Measurements from ENCODE around the gene RAB11A. TPM values are rescaled to one million over a fixed set of nuclear protein-coding genes. Genes with fewer than 3 reads are reported as not detected.

Gene RAB11A
- polyA plus RNA-seq, 2 of the 4 experiments (the other 2 are of a cell fraction) = 316 to 551 TPM

GRCh38 chr15:65939901-65940617 is 70.8 kb downstream of the RAB11A start:
- peaks cover 30% of the 10 kb centered on the region for H3K4me1 ChIP-seq
- FAIRE-seq (no peak), ATAC-seq (peak; percentile 80 to 86), DNase-seq (ENCODE audit: low read depth in 1 of 2, low spot score in 1 of 2) (peak; percentile 80 to 87)
- peak overlapping the region; percentile 70 for H3K4me2 ChIP-seq
- 0 out of 2 replicates have a peak, but pooled peaks have one; percentile 8 for TF ChIP-seq HES2 (IDR thresholded peaks at IDR 0.05)
- 0 out of 2 replicates have a peak, but pooled peaks have one; percentile 30 for TF ChIP-seq GATA3 (IDR thresholded peaks at IDR 0.05; ENCODE audit: borderline replicate concordance)
- TF ChIP-seq RNF2 (IDR thresholded peaks at IDR 0.05; ENCODE audit: borderline replicate concordance, low read depth) = no peak
- TF ChIP-seq, protein P1, sequence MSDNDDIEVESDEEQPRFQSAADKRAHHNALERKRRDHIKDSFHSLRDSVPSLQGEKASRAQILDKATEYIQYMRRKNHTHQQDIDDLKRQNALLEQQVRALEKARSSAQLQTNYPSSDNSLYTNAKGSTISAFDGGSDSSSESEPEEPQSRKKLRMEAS (IDR thresholded peaks at IDR 0.05) = 0 out of 2 replicates have a peak, but pooled peaks have one; percentile 10
- no peak for TF ChIP-seq ZSCAN20 (CRISPR knock-in tag; IDR thresholded peaks at IDR 0.05)
- 0 out of 2 replicates have a peak, but pooled peaks have one; percentile 22 for TF ChIP-seq FOSL2 (IDR thresholded peaks at IDR 0.05)
- TF ChIP-seq FOSL2 (CRISPR knock-in tag; IDR thresholded peaks at IDR 0.05) = peak; percentile 73
- TF ChIP-seq, protein P2, sequence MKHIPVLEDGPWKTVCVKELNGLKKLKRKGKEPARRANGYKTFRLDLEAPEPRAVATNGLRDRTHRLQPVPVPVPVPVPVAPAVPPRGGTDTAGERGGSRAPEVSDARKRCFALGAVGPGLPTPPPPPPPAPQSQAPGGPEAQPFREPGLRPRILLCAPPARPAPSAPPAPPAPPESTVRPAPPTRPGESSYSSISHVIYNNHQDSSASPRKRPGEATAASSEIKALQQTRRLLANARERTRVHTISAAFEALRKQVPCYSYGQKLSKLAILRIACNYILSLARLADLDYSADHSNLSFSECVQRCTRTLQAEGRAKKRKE (CRISPR knock-in tag; IDR thresholded peaks at IDR 0.05; ENCODE audit: low read depth) = no peak
- TF ChIP-seq MAFK (IDR thresholded peaks at IDR 0.05; ENCODE audit: partially characterized antibody) = no peak
- TF ChIP-seq BHLHE40 (IDR thresholded peaks at IDR 0.05; ENCODE audit: low read depth, low read length) = no peak
- TF ChIP-seq KDM1A (IDR thresholded peaks at IDR 0.05; ENCODE audit: low read depth) = no peak
- TF ChIP-seq ZFP36 (IDR thresholded peaks at IDR 0.05; ENCODE audit: borderline replicate concordance, partially characterized antibody) = no peak
- TF ChIP-seq EP300 (IDR thresholded peaks at IDR 0.05) = 0 out of 5 replicates have a peak, but pooled peaks of 1 of the 2 experiments have one; percentile 25
- TF ChIP-seq FOXS1 (CRISPR knock-in tag; IDR thresholded peaks at IDR 0.05) = no peak
- TF ChIP-seq CBX2 (IDR thresholded peaks at IDR 0.05; ENCODE audit: borderline replicate concordance, low read depth) = no peak
- 0 out of 2 replicates have a peak, but pooled peaks have one; percentile 23 for TF ChIP-seq JUNB (IDR thresholded peaks at IDR 0.05)
- ChIA-PET CTCF (interaction anchor here (0.6 to 1.9 kb wide), 7 partner anchors 8 to 301 kb away, joined by 3 to 6 read pairs (median 4); no protein-coding TSS in a partner anchor), POLR2A (interaction anchor here (0.6 to 2.3 kb wide), 3 partner anchors 8 to 71 kb away, joined by 3 to 9 read pairs (median 9); partner anchors contain the start of gene RAB11A)
- H3K4me3 ChIP-seq = no peak overlapping the region
- WGBS (ENCODE audit: missing lambda C conversion rate) = 34% methylated on average over 10 of the region's 10 CpGs
- H3K9me3 ChIP-seq = no peaks in the 10 kb centered on the region
- H3K27ac ChIP-seq = peak overlapping the region; percentile 71 to 82

DNA sequence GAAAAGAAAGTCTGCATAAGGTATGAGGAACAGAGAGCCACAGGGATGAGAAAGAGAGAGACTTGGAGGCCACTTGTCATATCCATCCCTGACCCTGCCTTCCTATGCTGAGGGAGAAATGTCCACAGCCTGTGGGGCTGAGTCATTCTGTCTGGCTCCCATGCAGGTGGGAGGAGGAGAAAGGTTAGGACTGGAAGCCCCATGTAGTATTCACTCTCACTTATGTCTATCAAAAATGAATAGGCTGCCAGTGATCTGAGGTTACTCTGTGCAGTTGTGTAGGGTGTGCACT is 71.3 kb downstream of the RAB11A start:
- CTCF ChIA-PET = interaction anchor here (1.3 to 1.5 kb wide), 2 partner anchors 21 to 301 kb away, joined by 3 to 4 read pairs; no protein-coding TSS in a partner anchor
- Histone ChIP-seq H3K4me3 (no peak overlapping the region), H3K9me3 (no peaks in the 10 kb centered on the region), H3K4me1 (peaks cover 30% of the 10 kb centered on the region), H3K4me2 (peak overlapping the region; percentile 70), H3K27ac (peak overlapping the region; percentile 71 to 82)
- ATAC-seq (peak; percentile 78 to 82), FAIRE-seq (peak; percentile 23), DNase-seq (ENCODE audit: low read depth in 1 of 2, low spot score in 1 of 2) (peak; percentile 69 to 84)
- TF ChIP-seq HES2 (IDR thresholded peaks at IDR 0.05) (no peak), HOXA7 (CRISPR knock-in tag; IDR thresholded peaks at IDR 0.05) (no peak), FOSL2 (IDR thresholded peaks at IDR 0.05) (peak; percentile 43; the same call in 1 of the 2 replicates), FOSL2 (CRISPR knock-in tag; IDR thresholded peaks at IDR 0.05) (peak; percentile 40; the same call in 1 of the 2 replicates)
- TF ChIP-seq, protein P1 (IDR thresholded peaks at IDR 0.05) = 0 out of 2 replicates have a peak, but pooled peaks have one; percentile 4
- POLR2A ChIA-PET = no interaction called here

Small RNA genes within 50 kb of the gene (small RNA-seq; reads per million reads assigned to genes)
- 0 reads per million in 6 experiments for gene RF00026

Other genes with a start within 250 kb of the RAB11A start
- 6.8 and 7.0 TPM in 2 replicates for gene SLC24A1, start 247.6 kb upstream of the RAB11A start, polyA plus RNA-seq (2011; rRNA removed)
- gene SLC24A1, start 247.6 kb upstream of the RAB11A start, polyA plus RNA-seq (2017; fragmentation: RNase III; extraction: RNeasy Plus Mini Kit Qiagen cat#74134 plus additional on column Dnase treatment) = 5.2 to 6.4 TPM (median 5.9 TPM) in 3 replicates
- gene DENND4A, start 77.2 kb upstream of the RAB11A start, polyA plus RNA-seq (2011; rRNA removed) = 16.8 and 18.7 TPM in 2 replicates
- gene DENND4A, start 77.2 kb upstream of the RAB11A start, polyA plus RNA-seq (2017; fragmentation: RNase III; extraction: RNeasy Plus Mini Kit Qiagen cat#74134 plus additional on column Dnase treatment) = 5.6 to 6.0 TPM (median 6.0 TPM) in 3 replicates

Data from A549 (cell line).